ENCODE data around the gene CUX1. TPM values are rescaled to one million over a fixed set of nuclear protein-coding genes. Genes with fewer than 3 reads are reported as not detected.

The CUX1 gene
- total RNA-seq, 2 experiments from 2014 or later = 35.6 to 38.0 TPM

- DNase-seq = no peak
- Mint-ChIP-seq H3K27me3 (no peaks in the 10 kb centered on the region), H3K27ac (no peak overlapping the region), H3K4me1 (ENCODE audit: low read depth) (peaks cover 14% of the 10 kb centered on the region), H3K4me3 (no peak overlapping the region), H3K9me3 (no peaks in the 10 kb centered on the region), H3K36me3 (ENCODE audit: low read depth) (no peaks in the 10 kb centered on the region)
- POLR2A ChIA-PET = no interaction called here
- intact Hi-C loops (cut with DNase I, micrococcal nuclease) = loop anchor here in 1 of 2 experiments (10.0 kb wide), 2 partner anchors 462 to 792 kb away; partner anchors contain the start of genes ARMC10, FAM185A and FBXL13
- Histone ChIP-seq H3K9me3 (ENCODE audit: control insufficient read depth in 1 of 2, insufficient read depth in 1 of 2, low read length in 2 of 2) (no peaks in the 10 kb centered on the region), H3K27me3 (ENCODE audit: control insufficient read depth in 1 of 2, insufficient read depth in 2 of 2, low read length in 2 of 2) (no peaks in the 10 kb centered on the region), H3K4me1 (ENCODE audit: insufficient read depth, low read length) (peaks cover 36% of the 10 kb centered on the region), H3K4me3 (ENCODE audit: low read length) (no peak overlapping the region), H3K27ac (ENCODE audit: low read depth in 1 of 2, low read length in 2 of 2) (no peak overlapping the region), H3K36me3 (ENCODE audit: insufficient read depth, low read length) (no peaks in the 10 kb centered on the region)
- CTCF ChIA-PET = no interaction called here
- no peak for ATAC-seq (ENCODE audit: poor library complexity)
- TF ChIP-seq, protein P1, sequence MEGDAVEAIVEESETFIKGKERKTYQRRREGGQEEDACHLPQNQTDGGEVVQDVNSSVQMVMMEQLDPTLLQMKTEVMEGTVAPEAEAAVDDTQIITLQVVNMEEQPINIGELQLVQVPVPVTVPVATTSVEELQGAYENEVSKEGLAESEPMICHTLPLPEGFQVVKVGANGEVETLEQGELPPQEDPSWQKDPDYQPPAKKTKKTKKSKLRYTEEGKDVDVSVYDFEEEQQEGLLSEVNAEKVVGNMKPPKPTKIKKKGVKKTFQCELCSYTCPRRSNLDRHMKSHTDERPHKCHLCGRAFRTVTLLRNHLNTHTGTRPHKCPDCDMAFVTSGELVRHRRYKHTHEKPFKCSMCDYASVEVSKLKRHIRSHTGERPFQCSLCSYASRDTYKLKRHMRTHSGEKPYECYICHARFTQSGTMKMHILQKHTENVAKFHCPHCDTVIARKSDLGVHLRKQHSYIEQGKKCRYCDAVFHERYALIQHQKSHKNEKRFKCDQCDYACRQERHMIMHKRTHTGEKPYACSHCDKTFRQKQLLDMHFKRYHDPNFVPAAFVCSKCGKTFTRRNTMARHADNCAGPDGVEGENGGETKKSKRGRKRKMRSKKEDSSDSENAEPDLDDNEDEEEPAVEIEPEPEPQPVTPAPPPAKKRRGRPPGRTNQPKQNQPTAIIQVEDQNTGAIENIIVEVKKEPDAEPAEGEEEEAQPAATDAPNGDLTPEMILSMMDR (IDR thresholded peaks at IDR 0.05) = no peak
These were observed 465.3 kb downstream of the CUX1 start for GRCh38 chr7:102282465-102283362.

- intact Hi-C loops (cut with DNase I, micrococcal nuclease) = loop anchor here in 1 of 2 experiments (10.0 kb wide), 2 partner anchors 461 to 791 kb away; partner anchors contain the start of genes ARMC10, FAM185A and FBXL13
- peaks cover 14% of the 10 kb centered on the region for H3K4me1 Mint-ChIP-seq (ENCODE audit: low read depth)
- Histone ChIP-seq H3K27ac (ENCODE audit: low read depth in 1 of 2, low read length in 2 of 2) (no peak overlapping the region), H3K27me3 (ENCODE audit: control insufficient read depth in 1 of 2, insufficient read depth in 2 of 2, low read length in 2 of 2) (no peaks in the 10 kb centered on the region), H3K36me3 (ENCODE audit: insufficient read depth, low read length) (no peaks in the 10 kb centered on the region), H3K4me1 (ENCODE audit: insufficient read depth, low read length) (peaks cover 45% of the 10 kb centered on the region), H3K9me3 (ENCODE audit: control insufficient read depth in 1 of 2, insufficient read depth in 1 of 2, low read length in 2 of 2) (no peaks in the 10 kb centered on the region), H3K4me3 (ENCODE audit: low read length) (no peak overlapping the region)
- ATAC-seq (ENCODE audit: poor library complexity) (no peak), DNase-seq (peak in 2 of 14 experiments; percentile 26 to 37)
- CTCF ChIA-PET = no interaction called here
- no peaks in the 10 kb centered on the region for H3K27me3 Mint-ChIP-seq
- H3K27ac Mint-ChIP-seq = peak overlapping the region; percentile 10
- H3K36me3 Mint-ChIP-seq (ENCODE audit: low read depth) = no peaks in the 10 kb centered on the region
- POLR2A ChIA-PET = no interaction called here
- no peaks in the 10 kb centered on the region for H3K9me3 Mint-ChIP-seq
- TF ChIP-seq, protein P1 (IDR thresholded peaks at IDR 0.05) = no peak
- H3K4me3 Mint-ChIP-seq = peak overlapping the region; percentile 20
These were observed 466.2 kb downstream of the CUX1 start for GRCh38 chr7:102283477-102284189.

- peak; percentile 20 for ATAC-seq (ENCODE audit: poor library complexity)
- H3K4me1 Mint-ChIP-seq (ENCODE audit: low read depth) = peaks cover 14% of the 10 kb centered on the region
- H3K9me3 ChIP-seq (ENCODE audit: control insufficient read depth in 1 of 2, insufficient read depth in 1 of 2, low read length in 2 of 2) = no peaks in the 10 kb centered on the region
- peak overlapping the region; percentile 91 for H3K4me3 Mint-ChIP-seq
- H3K27me3 ChIP-seq (ENCODE audit: control insufficient read depth in 1 of 2, insufficient read depth in 2 of 2, low read length in 2 of 2) = no peaks in the 10 kb centered on the region
- TF ChIP-seq, protein P1 (IDR thresholded peaks at IDR 0.05) = no peak
- H3K4me1 ChIP-seq (ENCODE audit: insufficient read depth, low read length) = peaks cover 48% of the 10 kb centered on the region
- ChIA-PET CTCF (no interaction called here), POLR2A (no interaction called here)
- H3K4me3 ChIP-seq (ENCODE audit: low read length) = no peak overlapping the region
- intact Hi-C loops (cut with DNase I, micrococcal nuclease) = loop anchor here in 1 of 2 experiments (10.0 kb wide), 2 partner anchors 460 to 790 kb away; partner anchors contain the start of genes ARMC10, FAM185A and FBXL13
- H3K9me3 Mint-ChIP-seq = no peaks in the 10 kb centered on the region
- peak in 6 of 14 experiments; percentile 18 to 83 (median 50) for DNase-seq
- no peaks in the 10 kb centered on the region for H3K27me3 Mint-ChIP-seq
- no peak overlapping the region for H3K27ac ChIP-seq (ENCODE audit: low read depth in 1 of 2, low read length in 2 of 2)
- peak overlapping the region; percentile 63 for H3K27ac Mint-ChIP-seq
- H3K36me3 ChIP-seq (ENCODE audit: insufficient read depth, low read length) = no peaks in the 10 kb centered on the region
- H3K36me3 Mint-ChIP-seq (ENCODE audit: low read depth) = no peaks in the 10 kb centered on the region
These were observed 467.0 kb downstream of the CUX1 start for GRCh38 chr7:102284399-102284798.
